ENCODE measurements around the gene NGF.
A peak's percentile ranks its signal among the peaks of the same experiment; 100 is the strongest.

The NGF gene

GRCh38 chr1:115307661-115308060 is 30.4 kb downstream of the NGF start:
- Histone ChIP-seq H3K27me3 (no peaks in the 10 kb centered on the region), H3K4me1 (peaks cover 0 to 33% (median 0%) of the 10 kb centered on the region in 4 donors), H3K27ac (no peak overlapping the region), H3K4me3 (no peak overlapping the region), H3K9me3 (no peaks in the 10 kb centered on the region), H3K36me3 (no peaks in the 10 kb centered on the region)
- no peak for TF ChIP-seq CTCF (IDR thresholded peaks at IDR 0.05)
- intact Hi-C loops (cut with DNase I; ENCODE audit: low total_unique reads) = no loop called here
- DNase-seq = no peak

GRCh38 chr1:115306146-115306545 is 31.9 kb downstream of the NGF start:
- H3K27ac ChIP-seq = peak overlapping the region in 1 of 2 donors; percentile 26
- TF ChIP-seq CTCF (IDR thresholded peaks at IDR 0.05) = no peak
- intact Hi-C loops (cut with DNase I; ENCODE audit: low total_unique reads) = no loop called here
- no peaks in the 10 kb centered on the region for H3K27me3 ChIP-seq
- H3K4me3 ChIP-seq = no peak overlapping the region
- no peaks in the 10 kb centered on the region for H3K36me3 ChIP-seq
- peaks cover 0 to 32% (median 0%) of the 10 kb centered on the region in 4 donors for H3K4me1 ChIP-seq
- no peak for DNase-seq
- no peaks in the 10 kb centered on the region for H3K9me3 ChIP-seq

GRCh38 chr1:115303364-115303763 is 34.7 kb downstream of the NGF start:
- Histone ChIP-seq H3K27me3 (no peaks in the 10 kb centered on the region), H3K36me3 (no peaks in the 10 kb centered on the region), H3K9me3 (no peaks in the 10 kb centered on the region), H3K4me3 (no peak overlapping the region), H3K4me1 (peaks cover 0 to 32% (median 0%) of the 10 kb centered on the region in 4 donors), H3K27ac (no peak overlapping the region)
- no peak for DNase-seq
- TF ChIP-seq CTCF (IDR thresholded peaks at IDR 0.05) = no peak
- intact Hi-C loops (cut with DNase I; ENCODE audit: low total_unique reads) = no loop called here

GRCh38 chr1:115302390-115302961 is 35.6 kb downstream of the NGF start:
- intact Hi-C loops (cut with DNase I; ENCODE audit: low total_unique reads) = no loop called here
- TF ChIP-seq CTCF (IDR thresholded peaks at IDR 0.05) = no peak
- no peaks in the 10 kb centered on the region for H3K36me3 ChIP-seq
- H3K9me3 ChIP-seq = no peaks in the 10 kb centered on the region
- no peak overlapping the region for H3K4me3 ChIP-seq
- H3K27ac ChIP-seq = no peak overlapping the region
- no peaks in the 10 kb centered on the region for H3K27me3 ChIP-seq
- peak in 1 of 2 donors; percentile 61 for DNase-seq
- peaks cover 0 to 28% (median 0%) of the 10 kb centered on the region in 4 donors for H3K4me1 ChIP-seq

GRCh38 chr1:115301438-115302020 is 36.5 kb downstream of the NGF start:
- no peaks in the 10 kb centered on the region for H3K9me3 ChIP-seq
- no peaks in the 10 kb centered on the region for H3K27me3 ChIP-seq
- TF ChIP-seq CTCF (IDR thresholded peaks at IDR 0.05) = no peak
- H3K36me3 ChIP-seq = no peaks in the 10 kb centered on the region
- H3K4me3 ChIP-seq = no peak overlapping the region
- H3K27ac ChIP-seq = no peak overlapping the region
- peaks cover 0 to 22% (median under 1%) of the 10 kb centered on the region in 4 donors for H3K4me1 ChIP-seq
- DNase-seq = no peak
- intact Hi-C loops (cut with DNase I; ENCODE audit: low total_unique reads) = no loop called here

Data from tibial artery (tissue), 4 donors.